ENCODE measurements around the gene LRRC28. TPM values are rescaled to one million over a fixed set of nuclear protein-coding genes. Genes with fewer than 3 reads are reported as not detected.

LRRC28 gene
- polyA plus RNA-seq, 2 donors = 4.1 to 13.7 TPM

DNA sequence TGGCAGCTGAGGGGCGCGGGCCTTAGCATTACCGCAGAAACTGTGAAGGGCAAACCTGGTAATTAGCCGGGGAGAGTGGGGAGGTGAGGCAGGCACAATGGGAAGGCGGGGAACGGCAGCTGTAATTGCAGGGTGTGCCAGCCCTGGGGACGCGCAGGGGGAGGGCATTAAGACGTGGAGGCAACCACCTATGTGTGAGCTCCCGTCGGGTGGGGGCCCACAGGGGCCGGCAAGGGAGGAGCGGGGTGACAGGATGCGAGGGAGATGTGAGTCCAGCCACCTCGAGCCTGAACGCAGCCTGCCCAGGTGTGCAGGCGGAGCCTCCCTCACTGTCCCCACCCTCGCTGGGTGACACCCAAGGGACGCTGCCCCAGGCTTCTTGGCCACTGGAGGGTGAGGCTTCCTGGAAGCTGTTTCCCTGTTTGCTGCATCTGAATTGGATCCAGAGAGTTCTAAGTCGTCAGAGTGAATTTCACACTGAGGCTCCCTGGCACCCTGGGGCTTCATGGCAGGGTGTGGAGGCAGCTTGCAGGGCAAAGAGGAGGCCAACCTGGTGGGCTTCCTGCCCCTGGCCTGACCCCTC lies 183.9 kb downstream of the LRRC28 start:
- peak overlapping the region in 1 of 2 donors; percentile 23 for H3K4me3 ChIP-seq (ENCODE audit: low read depth in 1 of 2, low read length in 2 of 2)
- peak overlapping the region; percentile 81 to 92 for H3K27ac ChIP-seq (ENCODE audit: low read depth in 2 of 2, low read length in 1 of 2)

GRCh38 chr15:99435877-99436541 lies 184.7 kb downstream of the LRRC28 start:
- peaks cover 3 to 30% of the 10 kb centered on the region in 2 donors for H3K4me1 ChIP-seq (ENCODE audit: control insufficient read depth in 2 of 2, insufficient read depth in 2 of 2, low read length in 1 of 2)
- peak overlapping the region; percentile 81 to 92 for H3K27ac ChIP-seq (ENCODE audit: low read depth in 2 of 2, low read length in 1 of 2)
- no peaks in the 10 kb centered on the region for H3K27me3 ChIP-seq (ENCODE audit: control insufficient read depth in 1 of 2, insufficient read depth in 2 of 2, low read length in 2 of 2)
- 61 to 63% methylated on average over 10 of the region's 10 CpGs for WGBS, 2 donors
- H3K9me3 ChIP-seq (ENCODE audit: control insufficient read depth in 2 of 2, insufficient read depth in 1 of 2, low read depth in 1 of 2, low read length in 1 of 2) = no peaks in the 10 kb centered on the region
- no peaks in the 10 kb centered on the region for H3K36me3 ChIP-seq (ENCODE audit: control insufficient read depth in 2 of 2, insufficient read depth in 2 of 2, low read length in 1 of 2)
- no peak overlapping the region for H3K4me3 ChIP-seq (ENCODE audit: low read depth in 1 of 2, low read length in 2 of 2)

More for the DNA sequence above, 183.9 kb downstream of the LRRC28 start:
- WGBS, 2 donors = 43% methylated on average over 18 to 20 of the region's 20 CpGs
- Histone ChIP-seq H3K27me3 (ENCODE audit: control insufficient read depth in 1 of 2, insufficient read depth in 2 of 2, low read length in 2 of 2) (no peaks in the 10 kb centered on the region), H3K4me1 (ENCODE audit: control insufficient read depth in 2 of 2, insufficient read depth in 2 of 2, low read length in 1 of 2) (peaks cover 0 to 30% of the 10 kb centered on the region in 2 donors), H3K36me3 (ENCODE audit: control insufficient read depth in 2 of 2, insufficient read depth in 2 of 2, low read length in 1 of 2) (no peaks in the 10 kb centered on the region), H3K9me3 (ENCODE audit: control insufficient read depth in 2 of 2, insufficient read depth in 1 of 2, low read depth in 1 of 2, low read length in 1 of 2) (no peaks in the 10 kb centered on the region)

DNA sequence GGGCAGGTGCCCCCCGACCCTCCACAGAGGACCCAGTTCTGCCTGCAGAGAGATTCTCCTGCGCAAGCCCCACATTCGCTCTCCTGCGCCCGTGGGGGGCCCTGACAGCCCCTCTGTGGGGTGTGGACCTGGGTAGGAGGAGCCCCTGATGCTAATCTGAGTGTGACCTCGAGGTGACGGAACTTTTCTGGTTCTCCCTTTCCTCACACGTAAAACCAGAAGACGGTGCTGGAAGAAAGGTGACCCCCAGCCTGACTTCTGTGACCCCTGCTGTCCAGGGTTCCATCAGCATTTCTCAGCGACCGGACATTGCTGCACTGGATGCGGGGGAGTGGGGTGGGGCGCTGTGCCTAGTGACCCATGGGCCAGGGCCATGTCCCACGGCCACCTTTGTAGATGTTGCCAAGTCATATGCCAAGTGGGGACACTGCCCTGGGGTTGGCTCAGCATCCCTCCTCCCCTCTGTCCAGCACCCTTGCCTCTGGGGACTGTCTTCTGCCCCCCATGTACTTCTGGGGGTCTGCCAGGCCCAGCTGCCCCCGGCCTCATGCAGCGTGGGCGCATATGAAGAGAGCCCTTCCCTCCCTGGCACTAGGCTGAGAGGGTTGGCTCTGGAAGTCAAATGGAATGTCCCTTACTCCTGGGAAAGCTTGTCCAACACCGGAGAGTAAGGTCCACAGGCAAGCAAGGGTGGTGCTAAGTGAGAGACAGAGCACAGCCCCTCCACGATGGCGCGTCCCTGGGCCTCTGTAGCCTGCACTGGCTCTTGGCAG lies 185.4 kb downstream of the LRRC28 start:
- no peaks in the 10 kb centered on the region for H3K36me3 ChIP-seq (ENCODE audit: control insufficient read depth in 2 of 2, insufficient read depth in 2 of 2, low read length in 1 of 2)
- no peak overlapping the region for H3K4me3 ChIP-seq (ENCODE audit: low read depth in 1 of 2, low read length in 2 of 2)
- H3K9me3 ChIP-seq (ENCODE audit: control insufficient read depth in 2 of 2, insufficient read depth in 1 of 2, low read depth in 1 of 2, low read length in 1 of 2) = no peaks in the 10 kb centered on the region
- no peak overlapping the region for H3K27ac ChIP-seq (ENCODE audit: low read depth in 2 of 2, low read length in 1 of 2)
- no peaks in the 10 kb centered on the region for H3K27me3 ChIP-seq (ENCODE audit: control insufficient read depth in 1 of 2, insufficient read depth in 2 of 2, low read length in 2 of 2)
- peaks cover 3 to 32% of the 10 kb centered on the region in 2 donors for H3K4me1 ChIP-seq (ENCODE audit: control insufficient read depth in 2 of 2, insufficient read depth in 2 of 2, low read length in 1 of 2)
- WGBS, 2 donors = 89 to 91% methylated on average over 20 to 21 of the region's 21 CpGs

- H3K36me3 ChIP-seq (ENCODE audit: control insufficient read depth in 2 of 2, insufficient read depth in 2 of 2, low read length in 1 of 2) = no peaks in the 10 kb centered on the region
- peaks cover 6 to 30% of the 10 kb centered on the region in 2 donors for H3K4me1 ChIP-seq (ENCODE audit: control insufficient read depth in 2 of 2, insufficient read depth in 2 of 2, low read length in 1 of 2)
- H3K4me3 ChIP-seq (ENCODE audit: low read depth in 1 of 2, low read length in 2 of 2) = no peak overlapping the region
- H3K9me3 ChIP-seq (ENCODE audit: control insufficient read depth in 2 of 2, insufficient read depth in 1 of 2, low read depth in 1 of 2, low read length in 1 of 2) = no peaks in the 10 kb centered on the region
- H3K27me3 ChIP-seq (ENCODE audit: control insufficient read depth in 1 of 2, insufficient read depth in 2 of 2, low read length in 2 of 2) = no peaks in the 10 kb centered on the region
- WGBS, 2 donors = 78% methylated on average over 20 to 23 of the region's 23 CpGs
- peak overlapping the region in 1 of 2 donors; percentile 47 for H3K27ac ChIP-seq (ENCODE audit: low read depth in 2 of 2, low read length in 1 of 2)
Observed at GRCh38 chr15:99437315-99438223, 186.3 kb downstream of the LRRC28 start.

DNA sequence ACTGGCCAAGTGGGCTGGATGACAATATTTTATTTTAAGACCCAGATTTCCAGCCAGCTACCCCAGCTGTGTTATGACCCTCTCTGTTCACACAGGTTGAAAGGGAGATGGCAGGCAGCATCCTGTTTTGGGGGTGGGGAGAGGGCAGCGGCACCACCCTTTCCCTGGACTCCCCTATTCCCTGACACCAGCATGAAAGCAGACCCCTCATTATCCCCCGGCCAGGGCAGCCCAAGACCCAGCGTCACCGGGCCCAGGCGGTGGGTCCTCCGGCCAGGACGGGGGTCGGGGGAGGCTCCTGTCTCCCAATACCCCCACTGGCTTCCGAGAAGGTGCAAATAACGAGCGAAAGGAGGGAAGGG lies 186.9 kb downstream of the LRRC28 start:
- H3K9me3 ChIP-seq (ENCODE audit: control insufficient read depth in 2 of 2, insufficient read depth in 1 of 2, low read depth in 1 of 2, low read length in 1 of 2) = no peaks in the 10 kb centered on the region
- no peaks in the 10 kb centered on the region for H3K36me3 ChIP-seq (ENCODE audit: control insufficient read depth in 2 of 2, insufficient read depth in 2 of 2, low read length in 1 of 2)
- H3K4me3 ChIP-seq (ENCODE audit: low read depth in 1 of 2, low read length in 2 of 2) = no peak overlapping the region
- peaks cover 10 to 30% of the 10 kb centered on the region in 2 donors for H3K4me1 ChIP-seq (ENCODE audit: control insufficient read depth in 2 of 2, insufficient read depth in 2 of 2, low read length in 1 of 2)
- H3K27ac ChIP-seq (ENCODE audit: low read depth in 2 of 2, low read length in 1 of 2) = peak overlapping the region; percentile 43 to 47
- H3K27me3 ChIP-seq (ENCODE audit: control insufficient read depth in 1 of 2, insufficient read depth in 2 of 2, low read length in 2 of 2) = no peaks in the 10 kb centered on the region
- WGBS, 2 donors = 89 to 91% methylated on average over 11 of the region's 11 CpGs

GRCh38 chr15:99438691-99439523 lies 187.6 kb downstream of the LRRC28 start:
- H3K27ac ChIP-seq (ENCODE audit: low read depth in 2 of 2, low read length in 1 of 2) = peak overlapping the region in 1 of 2 donors; percentile 43
- no peaks in the 10 kb centered on the region for H3K27me3 ChIP-seq (ENCODE audit: control insufficient read depth in 1 of 2, insufficient read depth in 2 of 2, low read length in 2 of 2)
- H3K4me3 ChIP-seq (ENCODE audit: low read depth in 1 of 2, low read length in 2 of 2) = no peak overlapping the region
- WGBS, 2 donors = 71 to 77% methylated on average over 24 of the region's 24 CpGs
- no peaks in the 10 kb centered on the region for H3K9me3 ChIP-seq (ENCODE audit: control insufficient read depth in 2 of 2, insufficient read depth in 1 of 2, low read depth in 1 of 2, low read length in 1 of 2)
- no peaks in the 10 kb centered on the region for H3K36me3 ChIP-seq (ENCODE audit: control insufficient read depth in 2 of 2, insufficient read depth in 2 of 2, low read length in 1 of 2)
- H3K4me1 ChIP-seq (ENCODE audit: control insufficient read depth in 2 of 2, insufficient read depth in 2 of 2, low read length in 1 of 2) = peaks cover 10 to 27% of the 10 kb centered on the region in 2 donors

GRCh38 chr15:99439524-99439835 lies 188.2 kb downstream of the LRRC28 start:
- no peaks in the 10 kb centered on the region for H3K9me3 ChIP-seq (ENCODE audit: control insufficient read depth in 2 of 2, insufficient read depth in 1 of 2, low read depth in 1 of 2, low read length in 1 of 2)
- no peaks in the 10 kb centered on the region for H3K27me3 ChIP-seq (ENCODE audit: control insufficient read depth in 1 of 2, insufficient read depth in 2 of 2, low read length in 2 of 2)
- H3K27ac ChIP-seq (ENCODE audit: low read depth in 2 of 2, low read length in 1 of 2) = no peak overlapping the region
- peaks cover 10 to 26% of the 10 kb centered on the region in 2 donors for H3K4me1 ChIP-seq (ENCODE audit: control insufficient read depth in 2 of 2, insufficient read depth in 2 of 2, low read length in 1 of 2)
- no peaks in the 10 kb centered on the region for H3K36me3 ChIP-seq (ENCODE audit: control insufficient read depth in 2 of 2, insufficient read depth in 2 of 2, low read length in 1 of 2)
- H3K4me3 ChIP-seq (ENCODE audit: low read depth in 1 of 2, low read length in 2 of 2) = no peak overlapping the region
- WGBS, 2 donors = 96 to 97% methylated on average over 9 of the region's 9 CpGs

DNA sequence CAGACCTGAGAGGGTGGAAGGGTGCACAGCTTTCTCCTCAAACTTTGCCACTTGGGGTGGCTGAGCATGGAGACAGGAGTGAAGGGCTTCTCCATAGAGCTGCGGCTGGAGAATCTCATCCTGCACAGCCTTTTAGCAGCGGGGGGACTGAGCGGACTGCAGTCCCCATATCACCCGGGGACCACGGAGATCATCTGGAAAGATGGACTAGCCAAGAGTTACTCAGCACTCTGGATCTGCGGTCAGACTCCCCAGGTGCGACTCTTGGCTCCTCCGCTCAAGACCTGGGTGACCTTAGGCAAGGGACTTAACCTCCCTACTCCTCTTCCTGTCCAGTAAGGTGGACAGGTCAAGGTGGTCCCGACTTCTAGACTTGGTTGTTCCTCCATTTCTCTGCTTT lies 188.7 kb downstream of the LRRC28 start:
- Histone ChIP-seq H3K36me3 (ENCODE audit: control insufficient read depth in 2 of 2, insufficient read depth in 2 of 2, low read length in 1 of 2) (no peaks in the 10 kb centered on the region), H3K9me3 (ENCODE audit: control insufficient read depth in 2 of 2, insufficient read depth in 1 of 2, low read depth in 1 of 2, low read length in 1 of 2) (no peaks in the 10 kb centered on the region), H3K27ac (ENCODE audit: low read depth in 2 of 2, low read length in 1 of 2) (no peak overlapping the region), H3K4me3 (ENCODE audit: low read depth in 1 of 2, low read length in 2 of 2) (no peak overlapping the region), H3K4me1 (ENCODE audit: control insufficient read depth in 2 of 2, insufficient read depth in 2 of 2, low read length in 1 of 2) (peaks cover 10 to 20% of the 10 kb centered on the region in 2 donors), H3K27me3 (ENCODE audit: control insufficient read depth in 1 of 2, insufficient read depth in 2 of 2, low read length in 2 of 2) (no peaks in the 10 kb centered on the region)
- WGBS, 2 donors = 83% methylated on average over 9 of the region's 9 CpGs

All from esophagus (tissue), 2 donors.